Esophagus muscularis mucosa (tissue), 3 donors: Measurements from ENCODE around the gene MARCHF4.

Source experiments
- POLR2A ChIP-seq: fragments of 450-650 bp; IDR thresholded peaks from one replicate; pipeline ENCODE4 v1.6.1; 2017; ENCODE audit warnings: antibody characterized with exemption, moderate library complexity, mild to moderate bottlenecking, low read depth
- TF ChIP-seq, protein P1 (sequence below), 3 experiments: fragments of 200-600 bp in 2 of 3; fragments of 450-650 bp in 1 of 3; sonication (generic) in 2 of 3; IDR thresholded peaks; one replicate each; pipeline ENCODE4 v1.5.1; 2017 to 2019; ENCODE audit warnings: antibody characterized with exemption in 3 of 3, mild to moderate bottlenecking in 2 of 3, moderate library complexity in 1 of 3

DNA sequence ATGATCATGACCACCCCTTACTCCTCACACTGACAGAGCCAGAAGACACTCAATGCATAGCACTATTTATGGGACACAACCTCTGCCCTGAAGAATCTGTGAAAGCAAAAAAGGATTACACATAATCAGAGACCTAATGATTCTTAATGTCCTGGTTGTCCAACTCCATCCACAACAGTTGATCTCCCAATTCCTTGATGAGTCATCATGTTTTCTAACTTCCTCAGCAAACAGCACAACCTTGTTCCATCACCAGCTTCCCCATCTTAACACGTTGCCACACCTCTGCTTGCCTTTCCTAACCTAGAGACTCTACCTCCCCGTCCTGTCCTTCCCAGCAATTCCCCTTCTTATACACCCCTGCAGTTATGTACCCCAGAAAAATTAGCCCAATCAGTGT lies 13.2 kb upstream of the MARCHF4 start:
- TF ChIP-seq, protein P1, sequence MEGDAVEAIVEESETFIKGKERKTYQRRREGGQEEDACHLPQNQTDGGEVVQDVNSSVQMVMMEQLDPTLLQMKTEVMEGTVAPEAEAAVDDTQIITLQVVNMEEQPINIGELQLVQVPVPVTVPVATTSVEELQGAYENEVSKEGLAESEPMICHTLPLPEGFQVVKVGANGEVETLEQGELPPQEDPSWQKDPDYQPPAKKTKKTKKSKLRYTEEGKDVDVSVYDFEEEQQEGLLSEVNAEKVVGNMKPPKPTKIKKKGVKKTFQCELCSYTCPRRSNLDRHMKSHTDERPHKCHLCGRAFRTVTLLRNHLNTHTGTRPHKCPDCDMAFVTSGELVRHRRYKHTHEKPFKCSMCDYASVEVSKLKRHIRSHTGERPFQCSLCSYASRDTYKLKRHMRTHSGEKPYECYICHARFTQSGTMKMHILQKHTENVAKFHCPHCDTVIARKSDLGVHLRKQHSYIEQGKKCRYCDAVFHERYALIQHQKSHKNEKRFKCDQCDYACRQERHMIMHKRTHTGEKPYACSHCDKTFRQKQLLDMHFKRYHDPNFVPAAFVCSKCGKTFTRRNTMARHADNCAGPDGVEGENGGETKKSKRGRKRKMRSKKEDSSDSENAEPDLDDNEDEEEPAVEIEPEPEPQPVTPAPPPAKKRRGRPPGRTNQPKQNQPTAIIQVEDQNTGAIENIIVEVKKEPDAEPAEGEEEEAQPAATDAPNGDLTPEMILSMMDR (IDR thresholded peaks at IDR 0.05) = no peak
- no peak for TF ChIP-seq POLR2A
